SK-N-SH (cell line): ENCODE measurements around the gene NRCAM. TPM values are rescaled to one million over a fixed set of nuclear protein-coding genes. Genes with fewer than 3 reads are reported as not detected.

ENCODE experiments used
- CTCF ChIA-PET: fragments of 300-600, 350-600 bp; formaldehyde crosslinking; extraction: SDS; loops from one replicate; lab custom pipeline; 2021; lab: Yijun Ruan, JAX
- POLR2A ChIA-PET: fragments of 350-600 bp; sonication (Branson Sonifier 250); formaldehyde crosslinking; extraction: SDS; loops from one replicate; lab custom pipeline; 2020; ENCODE audit warnings: antibody characterized with exemption, inconsistent platforms; lab: Yijun Ruan, JAX
- DNase-seq: peaks from one replicate; pipeline ENCODE4 v3.0.0; 2012
- H2AFZ ChIP-seq: fragments of 200-600 bp; sonication (generic); 2 replicates; pipeline ENCODE4 v1.8.1; 2016; ENCODE audit warnings: antibody characterized with exemption, mild to moderate bottlenecking, low read depth
- H3F3A ChIP-seq: fragments of 200-600 bp; sonication (generic); replicated peaks from 2 replicates; pipeline ENCODE3; 2016; ENCODE audit warnings: antibody characterized with exemption, mild to moderate bottlenecking; ENCODE audit not compliant: insufficient read depth
- H3K27ac ChIP-seq, 2 experiments: fragments of 200-500 bp in 1 of 2; fragments of 200-600 bp in 1 of 2; sonication (Bioruptor generic) in 1 of 2; sonication (generic), shearing (Covaris generic) in 1 of 2; 2 replicates each; pipeline versions ENCODE4 v1.5.1 to v1.6.1; 2014 to 2016; ENCODE audit warnings: low read depth in 2 of 2, inconsistent platforms in 1 of 2, low read length in 1 of 2, mild to moderate bottlenecking in 1 of 2, mixed read lengths in 1 of 2
- H3K27me3 ChIP-seq: fragments of 200-600 bp; sonication (generic), shearing (Covaris generic); 2 replicates; pipeline ENCODE4 v1.6.1; 2016; ENCODE audit warnings: mixed run types; ENCODE audit not compliant: insufficient read depth
- H3K36me3 ChIP-seq, 2 experiments: fragments of 200-500 bp in 1 of 2; fragments of 200-600 bp in 1 of 2; sonication (Bioruptor generic) in 1 of 2; sonication (generic) in 1 of 2; replicated peaks in 1 of 2; 2 replicates each; pipeline versions ENCODE3 to v1.5.1; 2014 to 2016; ENCODE audit warnings: low read length in 1 of 2, mild to moderate bottlenecking in 1 of 2; ENCODE audit not compliant: insufficient read depth in 2 of 2, control insufficient read depth in 1 of 2
- H3K4me1 ChIP-seq, 2 experiments: fragments of 200-500 bp in 1 of 2; fragments of 200-600 bp in 1 of 2; sonication (Bioruptor generic) in 1 of 2; sonication (generic), shearing (Covaris generic) in 1 of 2; 2 replicates each; pipeline versions ENCODE4 v1.5.1 to v1.6.1; 2014 to 2016; ENCODE audit warnings: low read depth in 1 of 2, low read length in 1 of 2, mixed run types in 1 of 2; ENCODE audit not compliant: insufficient read depth in 2 of 2, control insufficient read depth in 1 of 2
- H3K4me2 ChIP-seq: fragments of 200-600 bp; sonication (generic), shearing (Covaris generic); 2 replicates; pipeline ENCODE4 v1.6.1; 2017; ENCODE audit warnings: mixed run types
- H3K4me3 ChIP-seq, 2 experiments: fragments of 200-500 bp in 1 of 2; fragments of 200-600 bp in 1 of 2; sonication (Bioruptor generic) in 1 of 2; sonication (generic), shearing (Covaris generic) in 1 of 2; 2 replicates each; pipeline versions ENCODE4 v1.5.1 to v1.8.1; 2014 to 2016; ENCODE audit warnings: low read depth in 2 of 2, inconsistent platforms in 1 of 2, low read length in 1 of 2, mild to moderate bottlenecking in 1 of 2, mixed read lengths in 1 of 2, moderate library complexity in 1 of 2
- H3K79me2 ChIP-seq: fragments of 200-600 bp; sonication (generic); 2 replicates; pipeline ENCODE4 v1.8.1; 2017; ENCODE audit warnings: mild to moderate bottlenecking; ENCODE audit not compliant: insufficient read depth
- H3K9ac ChIP-seq: fragments of 200-600 bp; sonication (generic); 2 replicates; pipeline ENCODE4 v1.6.1; 2017; ENCODE audit warnings: mixed run types
- H3K9me2 ChIP-seq: fragments of 200-600 bp; sonication (generic); 2 replicates; pipeline ENCODE4 v1.6.1; 2017; ENCODE audit warnings: mixed run types
- H3K9me3 ChIP-seq: fragments of 200-600 bp; sonication (generic); 2 replicates; pipeline ENCODE4 v1.6.1; 2017; ENCODE audit warnings: mixed run types, mild to moderate bottlenecking, moderate library complexity
- H4K20me1 ChIP-seq: fragments of 200-600 bp; sonication (generic); 2 replicates; pipeline ENCODE4 v1.6.1; 2017; ENCODE audit warnings: mild to moderate bottlenecking, mixed run types; ENCODE audit not compliant: insufficient read depth
- ELF1 ChIP-seq: IDR thresholded peaks from 2 replicates; pipeline ENCODE4 v1.4.0; 2012
- FOXJ3 ChIP-seq: sonication (generic); formaldehyde crosslinking; IDR thresholded peaks from 2 replicates; pipeline ENCODE4 v1.5.1; 2020; ENCODE audit warnings: mild to moderate bottlenecking, missing genetic modification reagents
- GABPA ChIP-seq: IDR thresholded peaks from 2 replicates; pipeline ENCODE4 v1.4.0; 2012; ENCODE audit warnings: low read depth, mild to moderate bottlenecking
- GATA2 ChIP-seq: sonication (generic); formaldehyde crosslinking; IDR thresholded peaks from 2 replicates; pipeline ENCODE4 v1.5.0; 2020; ENCODE audit warnings: mild to moderate bottlenecking, missing genetic modification reagents
- IRF3 ChIP-seq: fragments of 150-350 bp; IDR thresholded peaks from 2 replicates; pipeline ENCODE4 v1.6.1; 2016; ENCODE audit warnings: mild to moderate bottlenecking, low read depth, low read length
- MXI1 ChIP-seq: IDR thresholded peaks from 2 replicates; pipeline ENCODE4 v1.6.1; 2012; ENCODE audit warnings: mild to moderate bottlenecking, low read depth, low read length, improper control_type of control experiment
- PBX3 ChIP-seq: IDR thresholded peaks from 2 replicates; pipeline ENCODE4; 2012
- RCOR1 ChIP-seq: fragments of 150-350 bp; IDR thresholded peaks from 2 replicates; pipeline ENCODE4 v1.6.1; 2017; ENCODE audit warnings: antibody characterized with exemption, low read length
- REST ChIP-seq: IDR thresholded peaks from 2 replicates; pipeline ENCODE4 v1.6.1; 2012; ENCODE audit warnings: mild to moderate bottlenecking, low read depth, low read length, moderate library complexity
- SIN3A ChIP-seq: IDR thresholded peaks from 2 replicates; pipeline ENCODE4 v1.6.1; 2012; ENCODE audit warnings: low read depth, mild to moderate bottlenecking, low read length, moderate library complexity, borderline replicate concordance
- TCF12 ChIP-seq: IDR thresholded peaks from 2 replicates; pipeline ENCODE4 v1.4.0; 2012
- TEAD4 ChIP-seq: IDR thresholded peaks from 2 replicates; pipeline ENCODE4 v1.4.0; 2012; ENCODE audit warnings: mild to moderate bottlenecking, borderline replicate concordance; ENCODE audit not compliant: insufficient read depth
- USF2 ChIP-seq: fragments of 150-350 bp; IDR thresholded peaks from 2 replicates; pipeline ENCODE4 v1.6.1; 2017; ENCODE audit warnings: antibody characterized with exemption, low read length, low read depth, borderline replicate concordance
- YY1 ChIP-seq: IDR thresholded peaks from 2 replicates; pipeline ENCODE4 v1.4.0; 2012; ENCODE audit warnings: low read depth, mild to moderate bottlenecking
- polyA plus RNA-seq, 3 experiments: library from polyadenylated mRNA; depleted of rRNA; stranded (reverse); fragments of >200 nt; gene quantifications; 2 replicates each; pipeline ENCODE4 v1.2.3, GENCODE V29; 2012
- TF ChIP-seq, protein P1 (sequence below): fragments of 200-600 bp; sonication (generic); IDR thresholded peaks from 2 replicates; pipeline ENCODE4 v1.6.1; 2017; ENCODE audit warnings: antibody characterized with exemption, mild to moderate bottlenecking, moderate library complexity
- TF ChIP-seq, protein P2 (sequence below): IDR thresholded peaks from 2 replicates; pipeline ENCODE4 v1.4.0; 2012; ENCODE audit warnings: low read depth, borderline replicate concordance

The NRCAM gene
- polyA plus RNA-seq, 1 of the 3 experiments (the other 2 are of a cell fraction): 1.1 TPM

- Histone ChIP-seq H3K4me1 (no peaks in the 10 kb centered on the region), H3K36me3 (no peaks in the 10 kb centered on the region), H3K27ac (no peak overlapping the region), H3K27me3 (no peaks in the 10 kb centered on the region), H3K9me3 (no peaks in the 10 kb centered on the region), H4K20me1 (no peaks in the 10 kb centered on the region), H3K79me2 (no peaks in the 10 kb centered on the region), H3F3A (no peaks in the 10 kb centered on the region), H3K4me3 (no peak overlapping the region), H3K4me2 (no peak overlapping the region), H3K9ac (no peak overlapping the region), H3K9me2 (no peaks in the 10 kb centered on the region), H2AFZ (no peak overlapping the region)
- TF ChIP-seq MXI1 (no peak), SIN3A (no peak), TCF12 (no peak), GATA2 (no peak), FOXJ3 (CRISPR knock-in tag) (no peak), GABPA (no peak), ELF1 (no peak), PBX3 (no peak), USF2 (no peak), IRF3 (no peak), YY1 (no peak), TEAD4 (no peak), REST (no peak), RCOR1 (no peak)
- TF ChIP-seq, protein P1, sequence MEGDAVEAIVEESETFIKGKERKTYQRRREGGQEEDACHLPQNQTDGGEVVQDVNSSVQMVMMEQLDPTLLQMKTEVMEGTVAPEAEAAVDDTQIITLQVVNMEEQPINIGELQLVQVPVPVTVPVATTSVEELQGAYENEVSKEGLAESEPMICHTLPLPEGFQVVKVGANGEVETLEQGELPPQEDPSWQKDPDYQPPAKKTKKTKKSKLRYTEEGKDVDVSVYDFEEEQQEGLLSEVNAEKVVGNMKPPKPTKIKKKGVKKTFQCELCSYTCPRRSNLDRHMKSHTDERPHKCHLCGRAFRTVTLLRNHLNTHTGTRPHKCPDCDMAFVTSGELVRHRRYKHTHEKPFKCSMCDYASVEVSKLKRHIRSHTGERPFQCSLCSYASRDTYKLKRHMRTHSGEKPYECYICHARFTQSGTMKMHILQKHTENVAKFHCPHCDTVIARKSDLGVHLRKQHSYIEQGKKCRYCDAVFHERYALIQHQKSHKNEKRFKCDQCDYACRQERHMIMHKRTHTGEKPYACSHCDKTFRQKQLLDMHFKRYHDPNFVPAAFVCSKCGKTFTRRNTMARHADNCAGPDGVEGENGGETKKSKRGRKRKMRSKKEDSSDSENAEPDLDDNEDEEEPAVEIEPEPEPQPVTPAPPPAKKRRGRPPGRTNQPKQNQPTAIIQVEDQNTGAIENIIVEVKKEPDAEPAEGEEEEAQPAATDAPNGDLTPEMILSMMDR: no peak
- TF ChIP-seq, protein P2, sequence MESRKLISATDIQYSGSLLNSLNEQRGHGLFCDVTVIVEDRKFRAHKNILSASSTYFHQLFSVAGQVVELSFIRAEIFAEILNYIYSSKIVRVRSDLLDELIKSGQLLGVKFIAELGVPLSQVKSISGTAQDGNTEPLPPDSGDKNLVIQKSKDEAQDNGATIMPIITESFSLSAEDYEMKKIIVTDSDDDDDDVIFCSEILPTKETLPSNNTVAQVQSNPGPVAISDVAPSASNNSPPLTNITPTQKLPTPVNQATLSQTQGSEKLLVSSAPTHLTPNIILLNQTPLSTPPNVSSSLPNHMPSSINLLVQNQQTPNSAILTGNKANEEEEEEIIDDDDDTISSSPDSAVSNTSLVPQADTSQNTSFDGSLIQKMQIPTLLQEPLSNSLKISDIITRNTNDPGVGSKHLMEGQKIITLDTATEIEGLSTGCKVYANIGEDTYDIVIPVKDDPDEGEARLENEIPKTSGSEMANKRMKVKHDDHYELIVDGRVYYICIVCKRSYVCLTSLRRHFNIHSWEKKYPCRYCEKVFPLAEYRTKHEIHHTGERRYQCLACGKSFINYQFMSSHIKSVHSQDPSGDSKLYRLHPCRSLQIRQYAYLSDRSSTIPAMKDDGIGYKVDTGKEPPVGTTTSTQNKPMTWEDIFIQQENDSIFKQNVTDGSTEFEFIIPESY: no peak
- ChIA-PET POLR2A (no interaction called here), CTCF (interaction anchor here (1.3 to 2.6 kb wide), 4 partner anchors 17 to 85 kb away, joined by 3 to 6 read pairs (median 4); no protein-coding TSS in a partner anchor)
- DNase-seq: no peak
Measured at GRCh38 chr7:108380517-108380916, 75.7 kb downstream of the NRCAM start.
